Measurements from ENCODE around the gene TEAD2. TPM values are rescaled to one million over a fixed set of nuclear protein-coding genes. Genes with fewer than 3 reads are reported as not detected.
A peak's percentile ranks its signal among the peaks of the same experiment; 100 is the strongest.
"Not testable (repeated sequence)": the region's sequence is repeated elsewhere in the genome, so short reads cannot be mapped to it uniquely, and the experiment has no call there.

TEAD2 gene
- total RNA-seq, 1 experiment from 2014 or later: 72.3 TPM

DNA sequence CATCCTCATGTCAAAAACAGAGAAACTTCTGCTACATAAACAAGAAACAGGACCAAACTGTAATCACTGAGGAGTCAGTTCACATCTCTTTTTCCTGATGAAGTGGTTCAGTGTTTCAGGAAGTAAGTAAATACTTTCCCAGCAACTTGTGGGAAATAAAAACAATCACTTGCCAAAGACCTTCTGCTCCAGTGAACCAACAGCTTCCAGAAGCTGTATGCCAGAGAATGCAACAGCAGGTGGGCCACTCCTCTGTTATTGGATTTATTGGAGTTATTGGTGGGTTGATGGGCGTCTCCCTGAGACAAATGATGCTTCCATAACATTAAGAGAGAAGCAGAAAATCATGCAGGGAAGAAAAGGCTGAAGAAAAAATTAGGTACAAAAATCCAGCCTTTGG is 47.1 kb downstream of the TEAD2 start:
- DNase-seq: no peak
- Histone ChIP-seq H3K4me3 (no peak overlapping the region), H3K4me1 (no peaks in the 10 kb centered on the region), H3K27me3 (no peaks in the 10 kb centered on the region), H3K27ac (no peak overlapping the region), H3K9me3 (replicated peaks) (peaks cover 7% of the 10 kb centered on the region; the same call in 1 of the 2 replicates), H3K36me3 (no peaks in the 10 kb centered on the region)

DNA sequence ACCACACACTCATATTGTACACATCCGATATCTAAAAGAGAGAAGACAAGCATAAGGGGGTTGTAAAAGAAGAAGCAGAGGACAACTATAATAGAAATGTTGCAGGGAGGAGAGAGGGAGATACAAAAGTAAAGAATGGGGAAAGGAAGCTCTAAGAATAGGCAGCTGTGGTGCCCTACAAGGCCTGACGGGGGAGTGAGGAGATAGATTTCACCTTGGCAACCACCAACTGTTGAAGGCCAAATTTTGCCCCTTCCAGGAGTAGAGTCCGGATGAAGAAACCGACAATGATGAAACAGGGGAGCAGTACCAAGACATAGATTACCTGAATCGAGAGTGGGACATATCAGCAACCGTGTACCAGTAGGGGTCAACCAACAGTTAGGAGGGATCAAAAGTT is 53.1 kb downstream of the TEAD2 start:
- no peak for DNase-seq
- Histone ChIP-seq H3K9me3 (replicated peaks) (no peaks in the 10 kb centered on the region; the same call in 1 of the 2 replicates), H3K27me3 (no peaks in the 10 kb centered on the region), H3K4me3 (no peak overlapping the region), H3K27ac (no peak overlapping the region), H3K4me1 (no peaks in the 10 kb centered on the region), H3K36me3 (no peaks in the 10 kb centered on the region)

DNA sequence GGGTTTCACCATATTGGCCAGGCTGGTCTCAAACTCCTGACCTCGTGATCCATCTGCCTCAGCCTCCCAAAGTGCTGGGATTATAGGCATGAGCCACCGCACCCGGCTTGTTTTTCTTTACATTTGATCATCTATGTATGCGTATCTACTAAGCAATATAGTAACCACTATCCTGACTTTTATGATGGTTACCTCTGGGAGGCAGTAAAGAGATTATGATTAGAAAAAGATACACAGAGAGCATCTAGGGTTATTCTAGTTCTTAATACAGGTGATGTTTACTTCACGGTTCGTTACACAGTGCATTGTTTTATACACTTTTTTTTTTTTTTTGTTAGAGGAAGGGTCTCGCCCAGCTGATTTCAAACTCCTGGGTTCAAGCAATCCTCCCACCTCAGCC is 55.5 kb downstream of the TEAD2 start:
- not testable (repeated sequence) for H3K4me1 ChIP-seq; H3K27me3 ChIP-seq; H3K4me3 ChIP-seq; DNase-seq; H3K27ac ChIP-seq; H3K9me3 ChIP-seq (replicated peaks); H3K36me3 ChIP-seq

DNA sequence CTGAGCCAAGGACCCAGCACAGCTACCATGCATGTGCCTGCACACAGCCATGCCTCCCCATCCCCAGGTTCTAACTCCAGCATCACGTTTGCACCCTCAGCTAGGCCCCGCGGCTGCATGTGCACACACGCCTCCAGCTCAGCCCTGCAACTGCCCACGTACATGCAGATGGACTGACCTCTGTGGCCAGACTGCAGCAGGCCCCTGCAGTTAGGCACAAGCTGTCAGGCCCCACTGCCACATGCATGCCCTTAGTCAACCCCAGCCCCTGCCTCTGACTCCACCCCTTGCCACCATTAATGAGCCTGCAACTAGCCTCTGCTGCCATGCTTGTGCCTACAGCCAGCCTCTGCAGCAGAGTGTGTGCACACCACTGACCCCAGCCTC is 60.4 kb downstream of the TEAD2 start:
- Histone ChIP-seq H3K27ac (no peak overlapping the region), H3K9me3 (replicated peaks) (peaks cover 6% of the 10 kb centered on the region), H3K36me3 (no peaks in the 10 kb centered on the region), H3K4me1 (peaks cover 4% of the 10 kb centered on the region; the same call in 1 of the 2 replicates), H3K4me3 (no peak overlapping the region), H3K27me3 (no peaks in the 10 kb centered on the region)
- no peak for DNase-seq

DNA sequence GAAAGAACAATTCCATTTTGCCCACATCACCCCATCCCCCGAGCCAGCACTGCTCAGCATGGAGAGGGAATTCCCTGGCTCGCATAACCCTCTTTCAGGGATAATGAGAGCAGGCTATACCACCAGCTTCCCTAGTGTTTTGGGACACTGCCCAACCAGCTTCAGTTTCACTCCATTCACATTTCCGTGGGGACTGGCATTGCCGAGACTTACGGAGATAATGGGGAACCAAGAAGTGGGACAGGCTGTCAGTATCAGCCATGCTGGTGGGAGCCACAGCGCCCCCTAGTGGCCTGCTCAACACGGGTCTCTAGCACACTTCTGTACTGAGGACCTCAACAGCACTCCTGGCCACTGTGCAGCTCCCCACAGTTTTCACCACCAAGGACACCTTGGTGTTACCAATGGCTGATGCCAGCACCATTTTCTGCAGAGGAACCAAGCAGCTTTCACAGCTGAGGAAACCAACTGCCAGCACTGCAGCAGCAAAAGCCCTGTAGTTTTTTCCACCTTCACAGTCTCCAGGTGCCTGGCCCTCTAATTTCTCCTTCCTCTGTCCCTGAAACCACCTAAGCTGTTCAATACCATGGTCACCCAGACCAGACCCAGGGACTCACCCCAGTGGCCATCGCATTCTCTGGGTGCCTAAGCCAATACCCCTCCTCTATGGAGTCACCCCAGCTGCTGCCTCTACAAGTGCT is 60.9 kb downstream of the TEAD2 start:
- no peak overlapping the region for H3K27ac ChIP-seq
- no peak overlapping the region for H3K4me3 ChIP-seq
- peaks cover 6% of the 10 kb centered on the region for H3K9me3 ChIP-seq (replicated peaks)
- no peaks in the 10 kb centered on the region for H3K27me3 ChIP-seq
- H3K36me3 ChIP-seq: no peaks in the 10 kb centered on the region
- peaks cover 4% of the 10 kb centered on the region; the same call in 1 of the 2 replicates for H3K4me1 ChIP-seq
- DNase-seq: peak; percentile 75 to 84

DNA sequence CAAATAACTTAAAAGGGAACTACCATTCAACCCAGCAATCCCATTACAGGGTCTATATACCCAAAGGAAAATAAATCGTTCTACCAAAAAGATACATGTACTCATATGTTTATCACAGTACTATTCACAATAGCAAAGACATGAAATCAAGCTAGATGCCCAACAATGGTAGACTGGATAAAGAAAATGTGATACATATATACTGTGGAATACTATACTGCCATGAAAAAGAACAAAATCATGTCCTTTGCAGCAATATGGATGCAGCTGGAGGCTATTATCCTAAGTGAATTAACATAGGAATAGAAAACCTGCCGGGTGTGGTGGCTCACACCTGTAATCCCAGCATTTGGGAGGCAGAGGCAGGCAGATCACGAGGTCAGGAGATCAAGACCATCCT is 63.6 kb downstream of the TEAD2 start:
- not testable (repeated sequence) for H3K27me3 ChIP-seq, H3K4me3 ChIP-seq

DNA sequence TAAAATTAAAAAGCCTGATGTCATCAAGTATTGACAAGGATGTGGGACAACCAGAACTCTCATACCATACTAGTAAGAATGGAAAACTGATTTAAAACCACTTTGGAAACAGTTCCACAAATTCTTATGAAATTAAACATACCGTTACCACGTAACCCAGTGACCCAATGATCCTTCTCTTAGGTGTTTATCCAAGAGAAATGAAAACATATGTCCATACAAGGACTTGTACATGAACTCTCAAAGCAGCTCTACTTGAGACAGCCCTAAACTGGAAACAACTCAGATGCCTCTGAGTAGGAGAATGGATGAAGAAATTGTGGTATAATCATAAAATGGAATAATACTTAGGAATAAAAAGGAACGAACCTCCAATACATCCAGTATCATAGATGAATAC is 64.8 kb downstream of the TEAD2 start:
- no peak overlapping the region for H3K27ac ChIP-seq
- no peaks in the 10 kb centered on the region for H3K9me3 ChIP-seq (replicated peaks)
- no peaks in the 10 kb centered on the region for H3K36me3 ChIP-seq
- H3K27me3 ChIP-seq: no peaks in the 10 kb centered on the region
- no peak overlapping the region for H3K4me3 ChIP-seq
- H3K4me1 ChIP-seq: peaks cover 4% of the 10 kb centered on the region; the same call in 1 of the 2 replicates
- DNase-seq: no peak

More for the DNA sequence above, 63.6 kb downstream of the TEAD2 start:
- DNase-seq; H3K36me3 ChIP-seq; H3K4me1 ChIP-seq; H3K27ac ChIP-seq; H3K9me3 ChIP-seq (replicated peaks): not testable (repeated sequence)

DNA sequence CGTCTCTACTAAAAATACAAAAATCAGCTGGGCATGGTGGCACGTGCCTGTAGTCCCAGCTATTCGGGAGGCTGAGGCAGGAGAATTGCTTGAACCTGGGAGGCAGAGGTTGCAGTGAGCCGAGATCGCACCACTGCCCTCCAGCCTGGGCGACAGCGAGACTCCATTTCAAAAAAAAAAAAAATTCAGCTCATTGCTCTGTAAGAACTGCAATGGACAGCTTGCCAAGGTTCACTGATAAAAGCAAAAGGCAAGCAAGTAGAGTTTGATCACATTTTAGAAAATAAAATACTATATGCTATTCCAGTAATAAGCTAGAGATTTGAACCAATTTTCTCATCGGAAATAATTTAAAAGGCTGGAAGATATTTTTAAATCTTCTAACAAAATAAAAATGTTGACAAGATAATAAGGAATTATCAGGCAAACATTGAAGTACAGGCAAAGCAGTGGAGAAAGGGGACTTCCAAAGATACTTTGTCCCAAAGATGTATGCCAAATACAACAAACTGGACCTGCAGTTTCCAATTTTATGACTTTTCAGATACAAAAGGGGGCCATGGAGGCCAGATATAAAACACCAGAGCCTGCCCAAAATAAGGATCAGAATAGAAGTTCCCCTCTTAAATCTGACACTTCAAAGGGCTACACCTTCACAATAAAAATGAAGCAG is 66.9 kb downstream of the TEAD2 start:
- no peak for DNase-seq

DNA sequence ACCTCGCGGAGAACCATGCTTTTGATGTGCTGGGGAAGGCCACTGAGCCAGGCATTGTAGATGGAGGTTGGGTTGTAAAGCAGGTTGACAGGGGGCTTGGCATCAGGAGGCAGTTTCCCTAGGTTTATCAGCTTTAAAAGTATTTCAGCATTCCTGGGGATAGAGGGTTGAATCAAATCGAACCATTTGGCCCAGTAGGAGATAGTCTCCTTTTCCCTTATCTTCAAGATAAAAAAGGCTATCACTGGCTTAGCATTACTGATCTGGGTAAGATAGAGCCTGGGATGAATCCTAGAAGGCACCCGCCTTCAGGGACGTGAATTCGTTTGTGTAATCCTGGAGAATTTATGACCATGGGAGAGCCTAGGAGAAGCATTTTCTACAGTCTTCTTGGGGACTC is 67.8 kb downstream of the TEAD2 start:
- DNase-seq: no peak
- Histone ChIP-seq H3K27me3 (no peaks in the 10 kb centered on the region), H3K4me1 (peaks cover 4% of the 10 kb centered on the region; the same call in 1 of the 2 replicates), H3K9me3 (replicated peaks) (no peaks in the 10 kb centered on the region), H3K27ac (no peak overlapping the region), H3K36me3 (no peaks in the 10 kb centered on the region), H3K4me3 (no peak overlapping the region)

More for the DNA sequence above, 66.9 kb downstream of the TEAD2 start:
- H3K4me1 ChIP-seq: peaks cover 4% of the 10 kb centered on the region; the same call in 1 of the 2 replicates
- no peak overlapping the region for H3K4me3 ChIP-seq
- H3K36me3 ChIP-seq: no peaks in the 10 kb centered on the region
- no peaks in the 10 kb centered on the region for H3K9me3 ChIP-seq (replicated peaks)
- H3K27me3 ChIP-seq: no peaks in the 10 kb centered on the region
- H3K27ac ChIP-seq: no peak overlapping the region

Other genes with a start within 250 kb of the TEAD2 start
- gene LIN7B, start 248.0 kb downstream of the TEAD2 start, total RNA-seq (2014; rRNA removed; shearing (Covaris generic)): 4.1 and 5.0 TPM in 2 replicates
- gene C19orf73, start 243.3 kb downstream of the TEAD2 start, total RNA-seq (2014; rRNA removed; shearing (Covaris generic)): 0.99 and 1.7 TPM in 2 replicates
- 20.8 and 27.1 TPM in 2 replicates for gene PPFIA3, start 242.9 kb downstream of the TEAD2 start, total RNA-seq (2014; rRNA removed; shearing (Covaris generic))
- 2.1 and 3.2 TPM in 2 replicates for gene HRC, start 207.0 kb downstream of the TEAD2 start, total RNA-seq (2014; rRNA removed; shearing (Covaris generic))
- 1.2 and 1.8 TPM in 2 replicates for gene TRPM4, start 204.6 kb downstream of the TEAD2 start, total RNA-seq (2014; rRNA removed; shearing (Covaris generic))
- gene SLC6A16, start 37.2 kb downstream of the TEAD2 start, total RNA-seq (2014; rRNA removed; shearing (Covaris generic)): 0.33 and 0.40 TPM in 2 replicates
- gene CD37, start 27.0 kb downstream of the TEAD2 start, total RNA-seq (2014; rRNA removed; shearing (Covaris generic)): not detected in 2 replicates
- gene DKKL1, start 1.5 kb upstream of the TEAD2 start, total RNA-seq (2014; rRNA removed; shearing (Covaris generic)): 0.13 and 0.24 TPM in 2 replicates
- not detected in 2 replicates for gene KASH5, start 25.8 kb upstream of the TEAD2 start, total RNA-seq (2014; rRNA removed; shearing (Covaris generic))
- not detected in 2 replicates for gene PTH2, start 61.0 kb upstream of the TEAD2 start, total RNA-seq (2014; rRNA removed; shearing (Covaris generic))
- not detected in 2 replicates for gene GFY, start 63.0 kb upstream of the TEAD2 start, total RNA-seq (2014; rRNA removed; shearing (Covaris generic))
- 0.18 TPM in 1 of 2 replicates, not detected in the other for gene SLC17A7, start 79.1 kb upstream of the TEAD2 start, total RNA-seq (2014; rRNA removed; shearing (Covaris generic))
- 68.4 and 83.4 TPM in 2 replicates for gene PIH1D1, start 89.4 kb upstream of the TEAD2 start, total RNA-seq (2014; rRNA removed; shearing (Covaris generic))
- 11.0 and 12.3 TPM in 2 replicates for gene ALDH16A1, start 90.8 kb upstream of the TEAD2 start, total RNA-seq (2014; rRNA removed; shearing (Covaris generic))
- 0.61 and 1.0 TPM in 2 replicates for gene FLT3LG, start 111.8 kb upstream of the TEAD2 start, total RNA-seq (2014; rRNA removed; shearing (Covaris generic))
- gene RPL13A, start 125.2 kb upstream of the TEAD2 start, total RNA-seq (2014; rRNA removed; shearing (Covaris generic)): 3,376 and 3,926 TPM in 2 replicates
- gene RPS11, start 134.0 kb upstream of the TEAD2 start, total RNA-seq (2014; rRNA removed; shearing (Covaris generic)): 2,852 and 3,079 TPM in 2 replicates
- 25.0 and 26.6 TPM in 2 replicates for gene FCGRT, start 150.2 kb upstream of the TEAD2 start, total RNA-seq (2014; rRNA removed; shearing (Covaris generic))
- 2.8 and 3.4 TPM in 2 replicates for gene RCN3, start 165.6 kb upstream of the TEAD2 start, total RNA-seq (2014; rRNA removed; shearing (Covaris generic))
- gene NOSIP, start 218.1 kb upstream of the TEAD2 start, total RNA-seq (2014; rRNA removed; shearing (Covaris generic)): 54.2 and 66.5 TPM in 2 replicates
- 0.51 and 0.58 TPM in 2 replicates for gene PRRG2, start 218.9 kb upstream of the TEAD2 start, total RNA-seq (2014; rRNA removed; shearing (Covaris generic))
- gene PRR12, start 228.8 kb upstream of the TEAD2 start, total RNA-seq (2014; rRNA removed; shearing (Covaris generic)): 6.1 and 6.3 TPM in 2 replicates

Data from SJCRH30 (cell line).